CD14-positive monocyte (primary cell): ENCODE data around the gene PTPRH. TPM values are rescaled to one million over a fixed set of nuclear protein-coding genes. Genes with fewer than 3 reads are reported as not detected.

Experiments
- DNase-seq, 3 donors: peaks; one replicate each; pipeline ENCODE4 v3.0.0-alpha.2; 2011 to 2022
- H2AFZ ChIP-seq: 2 replicates; pipeline ENCODE4 v1.6.0; 2012; ENCODE audit warnings: mild to moderate bottlenecking, low read depth, low read length, inconsistent platforms; ENCODE audit not compliant: insufficient read depth, poor library complexity, severe bottlenecking
- H3K27ac ChIP-seq, 2 donors: 1 replicate in 1 of 2; 2 replicates in 1 of 2; pipeline ENCODE4 v1.5.1; 2012 to 2013; ENCODE audit warnings: low read length in 2 of 2, control low read depth in 1 of 2, inconsistent platforms in 1 of 2, low read depth in 1 of 2, mild to moderate bottlenecking in 1 of 2
- H3K27me3 ChIP-seq, 2 donors: one replicate each; pipeline versions ENCODE4 v1.6.0 to v1.6.1; 2011 to 2013; ENCODE audit warnings: low read length in 2 of 2; ENCODE audit not compliant: control insufficient read depth in 2 of 2, insufficient read depth in 2 of 2
- H3K36me3 ChIP-seq, 2 donors: replicated peaks in 1 of 2; 1 replicate in 1 of 2; 2 replicates in 1 of 2; pipeline versions ENCODE4 v1.5.1 to v1.6.1; 2012 to 2013; ENCODE audit warnings: low read length in 2 of 2, control low read depth in 1 of 2, inconsistent platforms in 1 of 2, mild to moderate bottlenecking in 1 of 2; ENCODE audit not compliant: insufficient read depth in 2 of 2, control insufficient read depth in 1 of 2
- H3K4me1 ChIP-seq, 2 donors: 1 replicate in 1 of 2; 2 replicates in 1 of 2; pipeline versions ENCODE4 v1.5.1 to v1.6.1; 2012 to 2013; ENCODE audit warnings: low read length in 2 of 2, control low read depth in 1 of 2, inconsistent platforms in 1 of 2, mild to moderate bottlenecking in 1 of 2, moderate library complexity in 1 of 2; ENCODE audit not compliant: insufficient read depth in 2 of 2, control insufficient read depth in 1 of 2
- H3K4me2 ChIP-seq: replicated peaks from 2 replicates; pipeline ENCODE3; 2012; ENCODE audit warnings: low read length, moderate library complexity, mild to moderate bottlenecking; ENCODE audit not compliant: poor library complexity, severe bottlenecking; ENCODE audit errors: extremely low read depth
- H3K4me3 ChIP-seq, 3 experiments: fragments of 200-600 bp in 1 of 3; sonication (generic) in 1 of 3; replicated peaks in 1 of 3; 1 replicate in 2 of 3; 2 replicates in 1 of 3; pipeline ENCODE4 v1.5.1; 2011 to 2013; ENCODE audit warnings: low read length in 3 of 3, mild to moderate bottlenecking in 3 of 3, control low read depth in 2 of 3, low read depth in 2 of 3, inconsistent platforms in 1 of 3, moderate library complexity in 1 of 3
- H3K79me2 ChIP-seq: 2 replicates; pipeline ENCODE4 v1.6.0; 2012; ENCODE audit warnings: mild to moderate bottlenecking, control low read depth, inconsistent platforms, low read length, moderate library complexity; ENCODE audit not compliant: insufficient read depth
- H3K9ac ChIP-seq: 2 replicates; pipeline ENCODE4 v1.6.0; 2017; ENCODE audit warnings: low read length, mild to moderate bottlenecking; ENCODE audit not compliant: insufficient read depth, poor library complexity, severe bottlenecking
- H3K9me3 ChIP-seq, 2 donors: replicated peaks in 1 of 2; 1 replicate in 1 of 2; 2 replicates in 1 of 2; pipeline versions ENCODE4 v1.5.1 to v1.6.1; 2012 to 2013; ENCODE audit warnings: low read length in 2 of 2, control low read depth in 1 of 2; ENCODE audit not compliant: control insufficient read depth in 1 of 2, insufficient read depth in 1 of 2
- H4K20me1 ChIP-seq: 2 replicates; pipeline ENCODE4 v1.6.0; 2012; ENCODE audit warnings: mild to moderate bottlenecking, low read length, control low read depth, moderate library complexity; ENCODE audit not compliant: insufficient read depth
- H3K27ac Mint-ChIP-seq, 7 donors: one replicate each; pipeline ENCODE4 v1.8.0; 2020; ENCODE audit warnings: mild to moderate bottlenecking in 7 of 7, mixed read lengths in 7 of 7, moderate library complexity in 6 of 7, inconsistent platforms in 2 of 7
- H3K27me3 Mint-ChIP-seq, 3 donors: one replicate each; pipeline ENCODE4 v1.8.0; 2021 to 2022; ENCODE audit warnings: low read depth in 3 of 3, mild to moderate bottlenecking in 3 of 3, mixed read lengths in 3 of 3, moderate library complexity in 3 of 3, inconsistent platforms in 1 of 3
- H3K36me3 Mint-ChIP-seq, 2 donors: one replicate each; pipeline ENCODE4 v1.8.0; 2020; ENCODE audit warnings: mixed read lengths in 2 of 2, inconsistent platforms in 1 of 2, mild to moderate bottlenecking in 1 of 2
- H3K4me1 Mint-ChIP-seq: one replicate; pipeline ENCODE4 v1.8.0; 2020; ENCODE audit warnings: mild to moderate bottlenecking, mixed read lengths
- H3K4me3 Mint-ChIP-seq, 2 donors: one replicate each; pipeline ENCODE4 v1.8.0; 2020; ENCODE audit warnings: mild to moderate bottlenecking in 2 of 2, mixed read lengths in 2 of 2, moderate library complexity in 1 of 2
- H3K9me3 Mint-ChIP-seq, 7 donors: one replicate each; pipeline ENCODE4 v1.8.0; 2020 to 2022; ENCODE audit warnings: mixed read lengths in 7 of 7, mild to moderate bottlenecking in 6 of 7, moderate library complexity in 6 of 7, inconsistent platforms in 2 of 7
- CTCF ChIP-seq: fragments of 200-600 bp; IDR thresholded peaks from one replicate; pipeline ENCODE4 v1.8.0; 2022; ENCODE audit warnings: antibody characterized with exemption, mild to moderate bottlenecking
- WGBS: methylation state at CpG from one replicate; pipeline ENCODE4 v1.1.5; 2013; ENCODE audit warnings: missing lambda C conversion rate; ENCODE audit not compliant: insufficient coverage; 5-methylcytosine and 5-hydroxymethylcytosine counted together
- intact Hi-C, 2 donors: fragments of 100-400 bp; cut with micrococcal nuclease; formaldehyde crosslinking; loops; one replicate each; pipeline versions ENCODE4 v1.15.0 to v1.15.1; 2023
- polyA plus RNA-seq, 3 donors: library from polyadenylated mRNA; depleted of rRNA in 1 of 3; unstranded in 2 of 3; stranded (reverse) in 1 of 3; fragments of 300-500 nt in 2 of 3; fragments of >200 nt in 1 of 3; fragmentation: Illumina TruSeq in 2 of 3; gene quantifications; 1 replicate in 2 of 3; 2 replicates in 1 of 3; pipeline ENCODE4 v1.2.3, GENCODE V29; 2012 to 2021

Gene PTPRH
- polyA plus RNA-seq, 3 donors = 0.08 to 0.53 TPM; not detected in 1

DNA sequence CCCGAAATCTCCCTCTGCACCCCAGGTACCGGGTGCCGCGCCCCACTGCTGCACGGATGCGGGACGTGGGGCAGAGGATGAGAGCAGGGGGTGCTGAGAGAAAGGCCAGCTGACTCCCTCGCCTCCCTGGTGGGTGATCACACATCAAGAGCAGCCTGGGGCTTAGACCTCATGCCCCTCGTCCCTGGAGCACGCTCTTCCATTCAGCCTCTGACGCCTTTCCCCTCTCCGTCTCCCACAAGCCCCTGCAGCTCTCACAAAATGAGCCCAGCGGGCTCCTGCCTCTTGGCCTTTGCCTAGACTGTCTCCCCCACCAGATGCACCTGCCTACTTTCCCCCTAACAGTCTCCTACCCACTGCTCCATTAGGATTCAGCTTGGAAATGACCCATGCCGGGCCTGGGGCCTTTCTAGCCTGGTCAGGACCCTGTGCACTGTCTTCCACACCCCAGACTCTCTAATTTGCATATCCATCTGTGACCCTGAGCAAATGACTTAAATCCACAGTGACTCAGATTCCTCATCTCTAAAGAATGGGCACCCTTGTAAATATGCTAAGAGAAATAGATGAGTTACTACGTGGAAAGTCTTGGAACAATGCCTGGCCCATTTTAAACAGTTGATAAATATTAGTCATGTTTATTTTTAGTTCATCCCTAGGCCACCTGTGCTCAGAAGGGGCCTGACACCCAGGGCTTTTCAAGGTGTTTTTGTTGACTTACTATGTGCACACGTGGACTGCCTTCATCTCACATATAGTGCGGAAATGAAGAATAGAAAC is 582 bp upstream of the PTPRH start:
- H3K9me3 ChIP-seq = peaks cover 6 to 8% of the 10 kb centered on the region in 2 donors
- no peaks in the 10 kb centered on the region for H4K20me1 ChIP-seq
- intact Hi-C loops = no loop called here
- 80% methylated on average over 13 of the region's 17 CpGs for WGBS
- no peak overlapping the region for H3K4me2 ChIP-seq
- no peak for DNase-seq
- H3K79me2 ChIP-seq = no peaks in the 10 kb centered on the region
- no peak overlapping the region for H2AFZ ChIP-seq
- peaks cover 14 to 30% (median 21%) of the 10 kb centered on the region in 3 donors for H3K27me3 Mint-ChIP-seq
- H3K36me3 ChIP-seq = no peaks in the 10 kb centered on the region
- H3K9me3 Mint-ChIP-seq = peaks cover 8 to 17% (median 15%) of the 10 kb centered on the region in 7 donors
- no peaks in the 10 kb centered on the region for H3K36me3 Mint-ChIP-seq
- no peak overlapping the region for H3K27ac ChIP-seq
- no peak overlapping the region for H3K9ac ChIP-seq
- H3K4me1 ChIP-seq = peaks cover 12 to 22% of the 10 kb centered on the region in 2 donors
- H3K27me3 ChIP-seq = no peaks in the 10 kb centered on the region
- TF ChIP-seq CTCF = no peak
- H3K4me3 ChIP-seq = no peak overlapping the region
- no peak overlapping the region for H3K4me3 Mint-ChIP-seq
- H3K27ac Mint-ChIP-seq = peak overlapping the region in 1 of 7 donors; percentile 12
- H3K4me1 Mint-ChIP-seq = peaks cover 18% of the 10 kb centered on the region

DNA sequence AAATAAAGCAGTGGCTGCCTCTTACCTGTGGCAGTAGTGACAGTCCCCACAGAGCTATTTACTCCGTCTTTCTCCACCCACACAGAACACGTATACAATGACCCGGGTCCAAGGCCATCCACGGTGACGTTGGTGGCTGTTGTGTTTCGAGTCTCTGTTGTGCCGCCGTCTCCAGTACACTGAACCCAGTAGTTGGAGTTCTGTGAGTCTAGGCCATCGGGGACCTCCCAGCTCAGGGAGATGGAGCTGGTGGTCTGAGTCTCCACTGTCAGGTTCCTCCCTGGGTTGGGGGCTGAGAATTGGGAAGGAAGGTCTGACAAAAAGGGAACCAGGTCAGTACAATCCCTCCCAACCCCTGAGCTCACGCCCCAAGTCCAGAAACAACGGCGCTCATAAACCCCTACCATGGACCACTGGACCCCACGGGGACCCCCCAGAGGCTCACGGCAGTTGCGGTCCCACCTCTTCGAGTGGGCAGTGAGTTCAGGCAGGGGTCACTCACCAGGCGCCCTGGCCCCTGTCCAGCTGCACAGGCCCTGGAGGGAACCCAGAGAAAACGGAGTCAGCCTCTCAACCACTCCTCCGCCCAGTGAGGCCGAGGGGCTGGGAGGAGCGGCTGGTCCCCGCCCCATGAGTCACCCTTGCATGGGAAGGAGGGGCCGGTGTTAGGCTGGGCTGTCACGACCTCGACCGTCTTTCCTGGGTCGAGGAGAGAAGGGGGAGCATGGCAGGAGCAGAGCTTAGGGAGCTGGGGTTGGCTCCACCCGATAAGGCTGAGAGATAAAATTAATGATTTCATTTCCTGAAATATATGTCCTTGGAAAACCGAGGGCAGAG is 2.4 kb downstream of the PTPRH start:
- peaks cover 0 to 3% (median 1%) of the 10 kb centered on the region in 7 donors for H3K9me3 Mint-ChIP-seq
- H3K27me3 ChIP-seq = no peaks in the 10 kb centered on the region
- DNase-seq = peak; percentile 62 to 79 (median 66)
- peaks cover 18% of the 10 kb centered on the region for H3K4me1 Mint-ChIP-seq
- peak overlapping the region; percentile 25 to 88 (median 61) for H3K27ac Mint-ChIP-seq
- H3K36me3 Mint-ChIP-seq = no peaks in the 10 kb centered on the region
- H3K9me3 ChIP-seq = no peaks in the 10 kb centered on the region
- 50% methylated on average over 27 of the region's 29 CpGs for WGBS
- peak overlapping the region in 1 of 3 experiments; percentile 16 for H3K4me3 ChIP-seq
- peaks cover 12 to 22% of the 10 kb centered on the region in 2 donors for H3K4me1 ChIP-seq
- H3K27ac ChIP-seq = no peak overlapping the region
- H3K9ac ChIP-seq = no peak overlapping the region
- peak overlapping the region; percentile 54 to 83 for H3K4me3 Mint-ChIP-seq
- H3K36me3 ChIP-seq = no peaks in the 10 kb centered on the region
- H3K4me2 ChIP-seq = peak overlapping the region; percentile 48
- H4K20me1 ChIP-seq = no peaks in the 10 kb centered on the region
- intact Hi-C loops = loop anchor here in 1 of 2 donors (1.0 kb wide), 1 partner anchor 8 kb away; no protein-coding TSS in a partner anchor
- no peak for TF ChIP-seq CTCF
- H3K27me3 Mint-ChIP-seq = peaks cover 6 to 33% (median 32%) of the 10 kb centered on the region in 3 donors
- peak overlapping the region; percentile 51 for H2AFZ ChIP-seq
- no peaks in the 10 kb centered on the region for H3K79me2 ChIP-seq
